ENCODE data around the gene FAM227B.

FAM227B gene

GRCh38 chr15:49467746-49468480, 152.7 kb downstream of the FAM227B start:
- no peak for TF ChIP-seq CTCF (conservative IDR thresholded peaks at IDR 0.05)
- H3K27ac ChIP-seq, result no peak overlapping the region

DNA sequence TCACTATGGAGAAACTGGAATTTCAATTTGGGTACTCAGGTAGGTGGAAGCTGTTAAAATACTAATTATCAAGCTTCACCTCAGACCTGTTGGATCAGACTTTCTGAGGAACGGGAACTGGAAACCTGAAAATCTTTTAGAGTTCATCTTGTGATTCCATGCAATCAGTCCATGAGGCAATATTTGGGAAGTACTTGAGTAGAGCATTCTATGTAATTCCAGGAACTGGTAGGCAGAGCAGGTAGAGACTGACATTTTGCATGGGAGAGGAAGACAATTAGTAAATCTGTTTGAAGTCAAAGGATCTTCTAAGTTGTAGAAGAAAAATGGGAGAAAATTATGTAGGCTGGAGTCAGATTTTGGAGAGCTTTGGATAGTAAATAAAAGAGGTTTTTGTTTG, 154.5 kb downstream of the FAM227B start:
- H3K27ac ChIP-seq, result no peak overlapping the region
- no peak for TF ChIP-seq CTCF (conservative IDR thresholded peaks at IDR 0.05)

DNA sequence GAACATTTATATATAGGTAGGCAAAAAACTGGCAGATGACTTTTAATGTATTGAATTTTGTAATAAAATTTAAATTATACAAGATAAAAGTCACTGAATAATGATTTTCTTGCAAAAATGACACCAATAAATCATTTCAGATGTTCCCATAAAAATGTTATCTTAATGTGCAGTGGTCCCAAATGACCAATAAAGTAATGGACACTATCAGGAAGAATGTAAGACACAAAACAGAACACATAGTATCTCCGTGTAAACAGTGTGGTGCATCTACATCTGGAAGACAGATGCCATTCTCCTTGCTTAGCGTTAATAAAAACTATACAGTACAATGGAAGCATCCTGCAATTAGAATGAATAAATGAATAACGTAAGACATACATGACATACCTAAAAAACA, 156.1 kb downstream of the FAM227B start:
- no peak for TF ChIP-seq CTCF (conservative IDR thresholded peaks at IDR 0.05)
- no peak overlapping the region for H3K27ac ChIP-seq

GRCh38 chr15:49462232-49462844, 158.3 kb downstream of the FAM227B start:
- H3K27ac ChIP-seq, result no peak overlapping the region
- no peak for TF ChIP-seq CTCF (conservative IDR thresholded peaks at IDR 0.05)

GRCh38 chr15:49460411-49460941, 160.1 kb downstream of the FAM227B start:
- no peak for TF ChIP-seq CTCF (conservative IDR thresholded peaks at IDR 0.05)
- H3K27ac ChIP-seq, result peak overlapping the region; percentile 27; the same call in 1 of the 2 replicates

GRCh38 chr15:49458145-49458544, 162.5 kb downstream of the FAM227B start:
- no peak for TF ChIP-seq CTCF (conservative IDR thresholded peaks at IDR 0.05)
- H3K27ac ChIP-seq, result peak overlapping the region; percentile 26; the same call in 1 of the 2 replicates

- no peak for TF ChIP-seq CTCF (conservative IDR thresholded peaks at IDR 0.05)
- no peak overlapping the region for H3K27ac ChIP-seq
These were observed 164.5 kb downstream of the FAM227B start for GRCh38 chr15:49456166-49456565.

Measured in VCaP (cell line).